CD4-positive, alpha-beta T cell treated with Interleukin-4 for 4 hours (primary cell): ENCODE measurements around the gene KHK.
A peak's percentile ranks its signal among the peaks of the same experiment; 100 is the strongest.
"Not testable (repeated sequence)": the region's sequence is repeated elsewhere in the genome, so short reads cannot be mapped to it uniquely, and the experiment has no call there.

Experiments used
- DNase-seq: peaks from one replicate; pipeline ENCODE4 v3.0.0-alpha.2; 2020

Gene KHK

GRCh38 chr2:27060323-27060722 is 26.2 kb upstream of the KHK start:
- no peak for DNase-seq

DNA sequence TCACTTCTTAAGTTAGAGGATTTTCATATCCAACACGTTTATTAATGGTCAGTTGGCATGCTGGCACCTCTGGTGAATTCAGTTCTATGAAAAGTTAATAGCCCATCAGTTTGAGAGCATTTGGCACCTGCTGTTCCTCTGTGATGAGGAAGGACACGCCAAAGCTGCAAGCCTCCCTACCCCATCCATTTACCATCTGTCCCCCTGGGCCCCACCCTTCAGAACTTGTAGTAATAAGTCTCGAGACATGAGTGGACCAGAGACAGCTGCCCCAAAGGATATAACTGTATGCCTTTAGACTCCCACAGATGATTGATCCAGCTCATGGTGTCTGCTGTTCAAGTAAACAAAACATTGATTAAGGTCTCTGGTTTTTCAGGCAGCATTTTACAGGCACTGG is 21.4 kb upstream of the KHK start:
- no peak for DNase-seq

DNA sequence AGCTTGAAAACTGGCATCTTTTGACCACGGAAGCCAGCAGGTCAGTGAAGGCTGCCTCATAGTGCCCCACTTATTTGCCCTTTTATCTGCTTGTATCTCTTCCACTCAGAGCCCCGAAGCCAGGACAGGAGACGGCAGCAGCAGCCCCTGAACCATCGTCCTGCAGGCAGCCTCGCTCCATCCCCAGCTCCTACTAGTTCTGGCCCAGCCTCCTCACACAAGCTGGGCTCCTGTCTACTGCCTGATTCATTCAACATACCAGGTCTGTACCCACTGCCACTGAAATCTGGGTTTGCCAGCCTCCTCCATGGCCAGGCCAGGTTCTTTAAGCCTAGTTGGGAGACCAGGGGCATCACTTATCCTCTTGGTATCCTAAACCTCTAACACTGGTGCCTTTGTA is 19.2 kb upstream of the KHK start:
- DNase-seq = no peak

GRCh38 chr2:27069436-27069835 is 17.1 kb upstream of the KHK start:
- DNase-seq = no peak

- no peak for DNase-seq
Observed at GRCh38 chr2:27069961-27070618, 16.5 kb upstream of the KHK start.

GRCh38 chr2:27070653-27071276 is 15.8 kb upstream of the KHK start:
- no peak for DNase-seq

DNA sequence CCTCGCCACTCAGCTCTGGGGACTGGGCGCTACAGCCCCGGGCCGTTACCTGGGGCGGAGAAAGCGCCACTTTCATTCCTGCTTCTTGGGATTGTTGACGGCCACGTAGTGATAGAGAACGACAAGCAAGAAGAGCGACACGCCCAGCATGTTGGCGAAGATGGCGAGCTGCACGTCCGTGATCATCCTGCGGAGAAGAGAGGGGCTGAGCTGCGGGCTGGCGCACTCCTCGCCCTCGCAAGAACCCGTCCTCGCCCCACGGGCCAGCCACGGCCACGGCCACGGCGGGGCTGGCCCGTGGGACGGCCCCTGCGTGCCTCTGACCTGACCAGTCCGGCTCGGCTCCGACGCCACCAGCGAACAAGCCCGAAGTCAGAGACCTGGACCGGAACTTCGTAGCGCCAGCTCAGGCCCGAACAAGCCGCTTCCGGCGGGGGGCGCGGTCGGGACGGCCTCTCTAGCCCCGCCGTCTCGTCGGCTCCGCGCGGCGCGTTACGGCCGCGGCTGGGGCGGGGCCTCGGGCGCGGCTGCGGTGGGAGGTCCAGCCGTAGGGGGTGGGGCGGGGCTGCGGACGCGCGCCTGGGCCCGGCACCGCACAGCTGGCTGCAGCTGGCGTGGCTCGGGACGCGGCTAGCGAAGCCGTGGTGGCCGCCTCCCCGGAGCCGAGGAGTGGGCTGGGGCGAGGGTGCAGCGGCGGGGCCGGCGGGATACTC is 15.1 kb upstream of the KHK start, which contains the start of gene OST4:
OST4 (minus strand) TSS at position 378 of the 713 bp plus-strand sequence.
- peak; percentile 86 for DNase-seq

DNA sequence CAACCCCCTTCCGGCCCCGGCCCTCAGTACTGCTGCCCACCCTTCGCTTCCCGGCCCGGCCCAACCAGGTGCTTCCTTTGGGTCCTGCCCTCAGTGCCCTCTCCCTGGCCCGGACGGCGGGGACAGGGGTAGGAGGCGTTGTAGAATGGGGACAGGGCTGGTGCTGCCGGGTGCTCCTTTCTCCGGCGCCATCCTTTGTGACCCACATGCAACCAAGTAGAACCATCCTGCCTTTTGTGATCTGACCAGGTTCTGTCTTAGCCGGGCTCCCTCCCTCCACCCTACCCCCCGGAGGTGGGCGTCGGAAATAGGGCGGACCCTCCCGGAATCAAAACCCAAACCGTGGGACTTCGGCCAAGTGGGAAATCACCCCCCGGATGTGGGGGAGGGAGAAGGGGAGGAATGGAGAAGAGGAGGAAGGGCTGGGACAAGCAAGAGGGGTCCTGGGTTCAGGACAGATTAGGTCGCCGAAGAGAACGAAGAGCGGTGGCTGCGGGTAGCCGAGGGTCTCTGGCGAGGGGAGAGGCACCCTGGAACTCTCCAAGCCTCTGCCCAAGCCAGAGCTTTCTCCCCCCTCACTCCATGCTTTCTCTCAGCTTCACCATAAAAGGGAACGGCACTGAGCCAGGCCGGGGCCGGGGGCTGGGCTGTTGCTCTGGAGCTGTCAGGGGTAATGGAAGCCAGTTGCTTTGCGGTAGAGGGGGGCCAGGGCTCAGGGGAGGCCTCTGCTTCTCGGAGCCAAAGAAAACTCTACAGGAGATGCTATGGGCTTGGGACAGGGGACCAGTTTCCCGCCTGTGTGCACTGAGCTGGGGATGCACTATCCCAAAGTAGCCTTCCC is 14.4 kb upstream of the KHK start:
- peak; percentile 14 for DNase-seq

DNA sequence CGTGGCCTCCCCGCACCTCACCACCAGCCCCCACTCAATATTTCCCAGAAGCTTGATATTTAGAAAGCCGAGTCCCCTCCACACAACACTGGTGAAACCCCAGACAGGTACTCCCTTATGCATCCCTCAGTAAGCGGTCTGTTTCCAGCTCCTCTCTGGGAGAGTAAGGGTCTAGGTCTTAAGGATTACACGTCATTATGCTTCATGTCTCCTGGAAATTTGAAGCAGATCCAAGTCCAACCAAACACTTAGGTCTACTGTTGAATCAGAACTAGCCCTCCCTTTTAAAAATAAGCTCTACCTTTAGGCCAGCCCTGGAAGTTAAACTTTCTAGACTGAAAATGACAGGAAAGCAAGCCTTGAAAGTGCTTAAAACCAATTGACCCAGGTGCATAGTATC is 13.7 kb upstream of the KHK start:
- no peak for DNase-seq

GRCh38 chr2:27073782-27074181 is 12.8 kb upstream of the KHK start:
- no peak for DNase-seq

GRCh38 chr2:27074738-27075565 is 11.6 kb upstream of the KHK start:
- peak; percentile 43 for DNase-seq

GRCh38 chr2:27075566-27075871 is 11.1 kb upstream of the KHK start:
- DNase-seq = not testable (repeated sequence)

GRCh38 chr2:27076323-27076722 is 10.2 kb upstream of the KHK start:
- no peak for DNase-seq

- no peak for DNase-seq
Observed at GRCh38 chr2:27077231-27077630, 9.3 kb upstream of the KHK start.

DNA sequence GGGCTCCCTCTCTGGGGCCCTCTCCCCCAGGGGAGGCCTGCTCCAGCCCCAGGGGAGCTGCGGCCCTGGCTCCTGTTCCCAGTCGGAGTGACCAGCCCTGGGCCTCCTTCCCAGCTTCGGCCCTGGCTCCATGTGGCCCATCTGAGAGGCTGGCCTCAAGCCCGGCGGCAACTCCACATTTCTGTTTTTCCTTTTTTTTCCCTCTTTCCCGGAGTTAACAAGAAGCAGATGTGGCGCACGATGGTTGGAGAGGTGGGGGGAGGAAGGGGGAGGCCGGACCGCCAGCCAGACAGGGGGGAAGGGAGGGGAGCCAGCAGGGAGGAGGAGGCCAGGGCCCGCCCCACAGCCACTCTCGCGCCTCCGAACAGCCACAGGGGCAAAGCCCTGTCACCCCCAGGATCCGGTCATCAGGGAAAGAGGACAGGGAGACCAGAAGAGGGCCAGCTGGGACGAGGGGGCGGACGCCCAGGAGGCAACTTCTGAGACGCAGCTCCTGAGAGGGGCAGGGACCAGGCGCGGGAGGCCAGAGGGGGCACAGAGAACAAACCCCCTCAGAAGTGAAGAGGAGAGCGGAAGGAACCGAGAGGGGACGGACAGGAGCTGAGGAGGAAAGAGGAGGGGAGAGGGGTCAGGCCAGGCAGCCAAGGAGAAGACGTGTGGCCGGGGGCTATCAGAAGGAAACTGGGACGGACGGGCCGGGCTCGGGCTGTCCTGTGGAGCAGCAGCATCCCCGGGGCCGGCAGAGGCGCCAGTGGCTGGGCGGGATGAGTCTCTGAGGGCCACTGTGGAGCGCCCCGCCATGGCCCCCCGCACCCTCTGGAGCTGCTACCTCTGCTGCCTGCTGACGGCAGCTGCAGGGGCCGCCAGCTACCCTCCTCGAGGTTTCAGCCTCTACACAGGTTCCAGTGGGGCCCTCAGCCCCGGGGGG is 8.0 kb upstream of the KHK start, which contains the start of gene EMILIN1:
EMILIN1 (plus strand) TSS at position 349 of the 928 bp plus-strand sequence; CDS start at position 800, 451 bp downstream.
- no peak for DNase-seq

DNA sequence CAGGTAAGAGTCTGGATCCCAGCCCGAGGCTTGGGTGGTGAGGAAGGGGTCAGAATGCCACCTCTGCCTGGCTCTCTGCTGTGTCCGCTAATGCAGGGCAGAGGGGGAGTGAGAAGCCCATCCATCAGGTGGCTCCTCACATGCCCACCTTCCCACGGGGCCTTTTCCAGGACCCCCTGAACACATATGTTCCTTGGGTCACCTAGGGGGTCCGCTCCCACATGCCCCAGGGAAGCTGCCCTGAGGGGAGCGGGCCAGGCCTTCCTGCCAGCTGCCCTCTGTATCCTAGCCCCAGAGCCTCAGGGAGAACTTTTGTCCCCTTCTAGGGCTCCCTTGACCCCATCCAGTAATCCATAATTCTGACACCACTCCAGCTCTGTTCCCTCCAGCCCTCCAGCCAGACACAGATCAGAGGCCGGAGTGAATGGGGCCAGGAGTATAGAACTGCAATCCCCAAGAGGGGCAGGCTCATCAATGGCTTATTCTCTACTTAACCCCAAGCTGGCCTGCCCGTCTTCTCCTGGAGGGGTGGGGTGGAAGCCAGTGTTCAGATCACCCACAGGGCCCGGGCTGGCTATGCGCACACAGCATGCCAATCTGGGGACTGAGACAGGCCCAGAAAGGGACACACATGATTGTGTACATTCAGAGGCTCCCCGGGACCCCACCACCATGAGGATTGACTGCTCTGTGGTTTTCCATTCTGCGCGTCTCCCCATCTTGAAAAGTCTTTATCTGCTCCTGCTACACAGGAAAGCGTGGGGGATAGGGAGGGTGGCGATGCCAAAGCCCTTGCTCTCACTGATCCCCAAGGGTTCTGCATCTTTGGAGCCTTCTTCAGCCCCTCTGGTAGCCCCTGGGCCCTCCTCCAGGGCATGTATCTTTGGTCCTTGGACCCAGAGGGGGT is 7.1 kb upstream of the KHK start:
- no peak for DNase-seq

DNA sequence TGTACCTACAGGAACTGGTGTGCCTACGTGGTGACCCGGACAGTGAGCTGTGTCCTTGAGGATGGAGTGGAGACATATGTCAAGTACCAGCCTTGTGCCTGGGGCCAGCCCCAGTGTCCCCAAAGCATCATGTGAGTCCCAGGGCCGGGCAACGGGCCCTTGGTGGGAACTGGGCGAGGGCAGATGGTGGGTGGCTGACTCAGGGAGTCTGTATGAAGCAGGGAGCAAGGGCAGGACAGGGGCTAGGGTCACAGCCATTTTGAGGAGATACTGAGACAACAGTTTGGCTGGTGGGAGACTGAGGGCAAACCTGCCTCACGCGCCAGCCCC is 6.5 kb upstream of the KHK start:
- no peak for DNase-seq

GRCh38 chr2:27080603-27080936 is 6.0 kb upstream of the KHK start:
- no peak for DNase-seq

- no peak for DNase-seq
Observed at GRCh38 chr2:27081984-27082772, 4.4 kb upstream of the KHK start.
